Trophoblast cell (in vitro differentiated cells and primary cell): Measurements from ENCODE around the gene RELT.
"Not testable (repeated sequence)": the region's sequence is repeated elsewhere in the genome, so short reads cannot be mapped to it uniquely, and the experiment has no call there.

Experiments
- DNase-seq, 2 donors: peaks; one replicate each; pipeline ENCODE4 v3.0.0-alpha.2; 2016
- H2AFZ ChIP-seq: 2 replicates; pipeline ENCODE4 v1.6.1; 2013; ENCODE audit warnings: low read length, moderate library complexity, mild to moderate bottlenecking; ENCODE audit not compliant: insufficient read depth, poor library complexity
- H2AK5ac ChIP-seq: 2 replicates; pipeline ENCODE4 v1.6.1; 2013; ENCODE audit warnings: mild to moderate bottlenecking, low read length
- H2BK120ac ChIP-seq: 2 replicates; pipeline ENCODE4 v1.6.1; 2013; ENCODE audit warnings: low read length, mild to moderate bottlenecking, moderate library complexity; ENCODE audit not compliant: insufficient read depth, poor library complexity
- H2BK12ac ChIP-seq: 2 replicates; pipeline ENCODE4 v1.6.1; 2013; ENCODE audit warnings: mild to moderate bottlenecking, low read length, moderate library complexity
- H2BK5ac ChIP-seq: 2 replicates; pipeline ENCODE4 v1.6.1; 2013; ENCODE audit warnings: low read length, low read depth, moderate library complexity, mild to moderate bottlenecking; ENCODE audit not compliant: poor library complexity
- H3K14ac ChIP-seq: 2 replicates; pipeline ENCODE4 v1.6.1; 2013; ENCODE audit warnings: mild to moderate bottlenecking, low read length
- H3K18ac ChIP-seq: 2 replicates; pipeline ENCODE4 v1.6.1; 2013; ENCODE audit warnings: mild to moderate bottlenecking, low read length
- H3K23ac ChIP-seq: 2 replicates; pipeline ENCODE4 v1.6.1; 2013; ENCODE audit warnings: low read length
- H3K27ac ChIP-seq: 2 replicates; pipeline ENCODE4 v1.5.1; 2013; ENCODE audit warnings: low read depth, mild to moderate bottlenecking, inconsistent platforms, low read length, moderate library complexity
- H3K27me3 ChIP-seq: 2 replicates; pipeline ENCODE4 v1.6.1; 2013; ENCODE audit warnings: inconsistent platforms, mild to moderate bottlenecking, low read length, moderate library complexity; ENCODE audit not compliant: insufficient read depth
- H3K36me3 ChIP-seq, 2 experiments: 1 replicate in 1 of 2; 2 replicates in 1 of 2; pipeline ENCODE4 v1.6.1; 2013; ENCODE audit warnings: low read length in 2 of 2, mild to moderate bottlenecking in 2 of 2, moderate library complexity in 1 of 2; ENCODE audit not compliant: insufficient read depth in 2 of 2, control insufficient read depth in 1 of 2
- H3K4ac ChIP-seq: 2 replicates; pipeline ENCODE4 v1.6.1; 2013; ENCODE audit warnings: low read depth, mild to moderate bottlenecking, low read length, moderate library complexity
- H3K4me1 ChIP-seq, 2 experiments: 1 replicate in 1 of 2; 2 replicates in 1 of 2; pipeline ENCODE4 v1.6.1; 2013; ENCODE audit warnings: low read length in 2 of 2, mild to moderate bottlenecking in 2 of 2, moderate library complexity in 1 of 2; ENCODE audit not compliant: insufficient read depth in 2 of 2, control insufficient read depth in 1 of 2
- H3K4me2 ChIP-seq: 2 replicates; pipeline ENCODE4 v1.6.1; 2013; ENCODE audit warnings: inconsistent platforms, mild to moderate bottlenecking, low read length, moderate library complexity
- H3K4me3 ChIP-seq: 2 replicates; pipeline ENCODE4 v1.5.1; 2013; ENCODE audit warnings: mild to moderate bottlenecking, low read depth, low read length, inconsistent platforms
- H3K79me1 ChIP-seq: one replicate; pipeline ENCODE4 v1.6.1; 2013; ENCODE audit warnings: low read length
- H3K79me2 ChIP-seq: 2 replicates; pipeline ENCODE4 v1.6.1; 2013; ENCODE audit warnings: low read length, mild to moderate bottlenecking; ENCODE audit not compliant: control insufficient read depth, insufficient read depth, poor library complexity
- H3K9ac ChIP-seq: 2 replicates; pipeline ENCODE4 v1.6.1; 2013; ENCODE audit warnings: mild to moderate bottlenecking, low read length
- H3K9me3 ChIP-seq: 2 replicates; pipeline ENCODE4 v1.6.1; 2013; ENCODE audit warnings: low read depth, mild to moderate bottlenecking, control low read depth, inconsistent platforms, low read length; ENCODE audit not compliant: insufficient read depth
- H4K12ac ChIP-seq: 2 replicates; pipeline ENCODE4 v1.6.1; 2013; ENCODE audit warnings: low read depth, mild to moderate bottlenecking, low read length, moderate library complexity
- H4K8ac ChIP-seq: 2 replicates; pipeline ENCODE4 v1.6.1; 2013; ENCODE audit warnings: low read depth, mild to moderate bottlenecking, low read length, moderate library complexity
- H4K91ac ChIP-seq: one replicate; pipeline ENCODE4 v1.6.1; 2013; ENCODE audit warnings: low read depth, mild to moderate bottlenecking, low read length, moderate library complexity
- WGBS: extraction: QIAGEN DNeasy Blood & Tissue Kit; methylation state at CpG from one replicate; pipeline ENCODE4 v1.1.7; 2013; ENCODE audit warnings: missing lambda C conversion rate; ENCODE audit not compliant: insufficient read length, insufficient coverage; ENCODE audit errors: extremely low coverage; 5-methylcytosine and 5-hydroxymethylcytosine counted together

The RELT gene

GRCh38 chr11:73436859-73437258 is 60.7 kb downstream of the RELT start:
- H3K4me3 ChIP-seq, H3K18ac ChIP-seq, H2BK120ac ChIP-seq, H3K27me3 ChIP-seq, H4K8ac ChIP-seq, H3K79me1 ChIP-seq, H3K14ac ChIP-seq, H2AK5ac ChIP-seq, H3K4me2 ChIP-seq, H3K27ac ChIP-seq, DNase-seq, H4K12ac ChIP-seq, H3K79me2 ChIP-seq, H3K4me1 ChIP-seq, H3K36me3 ChIP-seq, H3K23ac ChIP-seq, H2BK5ac ChIP-seq, H2BK12ac ChIP-seq, H4K91ac ChIP-seq, H3K9me3 ChIP-seq, H3K4ac ChIP-seq, H3K9ac ChIP-seq, H2AFZ ChIP-seq: not testable (repeated sequence)
- WGBS, result no CpG with 5 or more reads among the region's 4 CpGs

GRCh38 chr11:73439002-73439843 is 63.0 kb downstream of the RELT start:
- H3K79me2 ChIP-seq, result no peaks in the 10 kb centered on the region
- no peak overlapping the region for H3K9ac ChIP-seq
- peaks cover 0 to 3% of the 10 kb centered on the region in 2 experiments for H3K4me1 ChIP-seq
- no peak overlapping the region for H2AFZ ChIP-seq
- H2AK5ac ChIP-seq, result no peak overlapping the region
- H3K36me3 ChIP-seq, result peaks cover 0 to 2% of the 10 kb centered on the region in 2 experiments
- no peak overlapping the region for H4K12ac ChIP-seq
- no peak overlapping the region for H3K23ac ChIP-seq
- no CpG with 5 or more reads among the region's 5 CpGs for WGBS
- H3K4me3 ChIP-seq, result no peak overlapping the region
- H3K9me3 ChIP-seq, result no peaks in the 10 kb centered on the region
- H2BK120ac ChIP-seq, result no peak overlapping the region
- no peak overlapping the region for H3K14ac ChIP-seq
- H4K91ac ChIP-seq, result no peak overlapping the region
- H3K79me1 ChIP-seq, result no peaks in the 10 kb centered on the region
- H2BK12ac ChIP-seq, result no peak overlapping the region
- no peak overlapping the region for H3K4ac ChIP-seq
- H3K27ac ChIP-seq, result no peak overlapping the region
- no peak overlapping the region for H2BK5ac ChIP-seq
- DNase-seq, result peak in 1 of 2 donors; percentile 15
- no peak overlapping the region for H4K8ac ChIP-seq
- H3K4me2 ChIP-seq, result no peak overlapping the region
- no peaks in the 10 kb centered on the region for H3K27me3 ChIP-seq
- no peak overlapping the region for H3K18ac ChIP-seq

- Histone ChIP-seq H3K4ac (no peak overlapping the region), H3K4me1 (no peaks in the 10 kb centered on the region), H3K79me2 (no peaks in the 10 kb centered on the region), H3K27ac (no peak overlapping the region), H4K12ac (no peak overlapping the region), H2BK5ac (no peak overlapping the region), H3K79me1 (no peaks in the 10 kb centered on the region), H2BK120ac (no peak overlapping the region), H3K23ac (no peak overlapping the region), H4K8ac (no peak overlapping the region), H3K36me3 (peaks cover 0 to 2% of the 10 kb centered on the region in 2 experiments), H3K9me3 (no peaks in the 10 kb centered on the region), H4K91ac (no peak overlapping the region), H3K9ac (no peak overlapping the region), H3K18ac (no peak overlapping the region), H3K4me2 (no peak overlapping the region), H2BK12ac (no peak overlapping the region), H3K27me3 (no peaks in the 10 kb centered on the region), H3K14ac (no peak overlapping the region), H2AFZ (no peak overlapping the region), H2AK5ac (no peak overlapping the region), H3K4me3 (no peak overlapping the region)
- no peak for DNase-seq
Observed at GRCh38 chr11:73445980-73446379, 69.8 kb downstream of the RELT start.

- Histone ChIP-seq H3K4me2 (no peak overlapping the region), H3K36me3 (no peaks in the 10 kb centered on the region), H3K79me2 (no peaks in the 10 kb centered on the region), H3K27me3 (no peaks in the 10 kb centered on the region), H3K27ac (no peak overlapping the region), H4K91ac (no peak overlapping the region), H2AFZ (no peak overlapping the region), H2BK5ac (no peak overlapping the region), H2BK120ac (no peak overlapping the region), H3K4me3 (no peak overlapping the region), H3K9me3 (no peaks in the 10 kb centered on the region), H2BK12ac (no peak overlapping the region), H3K23ac (no peak overlapping the region), H2AK5ac (no peak overlapping the region), H3K18ac (no peak overlapping the region), H4K12ac (no peak overlapping the region), H3K79me1 (no peaks in the 10 kb centered on the region), H3K4me1 (no peaks in the 10 kb centered on the region), H3K4ac (no peak overlapping the region), H3K14ac (no peak overlapping the region), H3K9ac (no peak overlapping the region), H4K8ac (no peak overlapping the region)
- DNase-seq, result no peak
- no CpG with 5 or more reads among the region's 2 CpGs for WGBS
Observed at GRCh38 chr11:73446766-73447165, 70.6 kb downstream of the RELT start.
